Ramos (cell line): Measurements from ENCODE around the gene FHL1.
"Not testable (repeated sequence)": the region's sequence is repeated elsewhere in the genome, so short reads cannot be mapped to it uniquely, and the experiment has no call there.

Experiments used
- in situ Hi-C: fragments of 300-500 bp; cut with MboI; formaldehyde crosslinking; loops from one replicate; pipeline ENCODE4 v1.14.3; 2022; ENCODE audit warnings: low sequenced_read_pairs; ENCODE audit not compliant: unreplicated experiment

Gene FHL1

GRCh38 chrX:136143711-136144110, 3.6 kb upstream of the FHL1 start:
- in situ Hi-C loops: no loop called here

DNA sequence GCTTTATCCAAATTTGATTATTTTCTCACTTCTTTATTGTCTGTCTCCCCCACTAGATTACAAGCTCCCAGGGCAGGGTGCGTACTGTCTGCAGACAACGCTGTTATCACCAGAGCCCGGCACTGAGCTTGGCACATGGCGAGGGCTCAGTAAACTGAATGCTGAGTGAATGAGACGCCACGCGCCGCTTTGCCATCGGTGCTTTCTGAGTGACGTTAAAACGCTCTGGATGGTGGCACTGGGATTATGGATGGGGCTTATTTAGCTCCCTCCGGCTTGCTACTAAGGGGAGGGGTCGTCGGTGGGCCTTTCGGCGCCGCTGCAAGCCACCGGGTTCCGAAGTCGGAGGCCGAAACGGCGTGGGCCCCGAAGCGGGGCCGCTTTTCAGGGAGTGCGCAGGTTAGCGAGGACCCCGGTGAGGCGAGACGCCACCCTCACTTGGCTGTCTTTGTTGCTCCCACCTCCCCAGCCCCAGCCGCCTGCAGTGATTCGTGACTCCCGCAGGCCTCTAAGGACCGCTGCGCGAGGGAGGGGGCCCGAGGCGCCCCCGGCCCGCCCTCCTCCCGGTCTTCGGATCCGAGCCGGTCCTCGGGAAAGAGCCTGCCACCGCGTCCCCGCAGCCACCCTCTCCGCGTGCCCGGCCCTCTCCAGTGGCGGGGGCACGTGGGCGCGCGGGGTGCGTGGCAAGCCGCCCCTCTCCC, 569 bp upstream of the FHL1 start:
- in situ Hi-C loops: no loop called here

DNA sequence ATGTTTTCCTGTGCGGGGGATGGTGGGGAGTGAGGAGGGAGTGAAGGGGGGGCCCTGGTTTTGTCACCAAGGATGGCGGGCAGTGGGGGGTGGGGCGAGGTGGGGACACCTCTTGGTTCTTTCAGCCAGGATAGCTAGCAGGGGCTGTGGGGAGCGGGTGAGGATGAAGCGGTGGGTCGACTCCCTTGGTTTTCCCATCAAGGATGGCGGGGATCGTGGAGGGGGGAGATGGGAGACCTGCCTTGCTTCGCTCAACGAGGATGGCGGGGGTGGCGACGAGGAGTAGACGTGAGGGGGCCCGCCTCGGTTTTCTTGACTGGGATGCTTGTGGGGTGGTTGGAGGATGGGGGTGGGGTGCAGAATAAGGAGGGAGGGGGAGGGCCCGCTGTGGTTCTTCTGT, 643 bp downstream of the FHL1 start:
- in situ Hi-C loops: no loop called here

DNA sequence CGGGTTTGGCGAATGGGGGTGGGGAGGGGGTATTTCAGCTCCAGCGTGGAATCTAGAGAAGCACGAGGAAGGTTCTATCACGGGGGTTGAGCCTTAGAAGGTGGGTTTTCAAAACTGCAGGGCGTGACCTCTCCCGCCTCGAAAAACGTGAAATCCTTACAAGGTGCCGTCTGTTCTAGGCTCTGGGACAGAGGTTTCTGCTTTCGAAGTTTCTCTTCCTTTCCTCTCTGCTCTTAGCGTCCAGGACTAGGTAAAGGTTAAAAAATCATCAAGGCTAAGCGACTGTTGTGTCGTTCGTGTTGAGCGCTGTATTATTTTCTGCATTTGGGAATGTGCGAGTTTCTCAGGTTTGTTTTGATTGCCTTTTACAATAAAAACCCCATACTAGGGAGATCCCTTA, 1.1 kb downstream of the FHL1 start:
- in situ Hi-C loops: no loop called here

GRCh38 chrX:136154998-136155397, 7.7 kb downstream of the FHL1 start:
- in situ Hi-C loops: no loop called here

DNA sequence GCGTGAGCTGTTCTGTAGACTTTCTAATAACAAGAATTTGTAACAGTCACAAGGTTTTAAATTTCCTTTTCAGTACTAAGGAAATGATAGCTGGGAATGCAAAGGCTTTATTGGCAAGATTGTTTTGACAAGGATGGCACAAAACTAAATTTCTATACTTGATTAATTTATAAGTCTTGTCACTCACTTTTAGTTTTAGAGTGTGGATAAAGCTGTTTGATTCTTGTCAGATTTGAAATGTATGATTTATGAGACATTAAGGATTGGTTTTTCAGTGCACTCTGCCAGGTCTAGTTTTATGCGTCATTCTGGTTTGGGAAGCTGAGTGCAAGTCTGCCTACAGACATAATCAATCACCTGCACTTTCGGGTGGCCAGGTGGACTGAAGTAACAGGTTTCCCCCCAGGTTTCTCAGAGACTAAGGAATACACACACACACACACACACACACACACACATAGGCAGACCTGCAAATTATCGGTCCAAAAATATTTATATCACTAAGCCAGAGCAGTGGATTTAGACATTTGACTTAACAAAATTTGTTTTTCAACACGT, 9.3 kb downstream of the FHL1 start:
- in situ Hi-C loops: no loop called here

GRCh38 chrX:136157187-136157586, 9.9 kb downstream of the FHL1 start:
- in situ Hi-C loops: no loop called here

GRCh38 chrX:136158685-136159084, 11.4 kb downstream of the FHL1 start:
- in situ Hi-C loops: no loop called here

- in situ Hi-C loops: no loop called here
Measured at GRCh38 chrX:136159611-136160025, 12.3 kb downstream of the FHL1 start.

GRCh38 chrX:136162827-136163570, 15.7 kb downstream of the FHL1 start:
- in situ Hi-C loops: no loop called here

GRCh38 chrX:136163689-136164088, 16.4 kb downstream of the FHL1 start:
- in situ Hi-C loops: no loop called here

DNA sequence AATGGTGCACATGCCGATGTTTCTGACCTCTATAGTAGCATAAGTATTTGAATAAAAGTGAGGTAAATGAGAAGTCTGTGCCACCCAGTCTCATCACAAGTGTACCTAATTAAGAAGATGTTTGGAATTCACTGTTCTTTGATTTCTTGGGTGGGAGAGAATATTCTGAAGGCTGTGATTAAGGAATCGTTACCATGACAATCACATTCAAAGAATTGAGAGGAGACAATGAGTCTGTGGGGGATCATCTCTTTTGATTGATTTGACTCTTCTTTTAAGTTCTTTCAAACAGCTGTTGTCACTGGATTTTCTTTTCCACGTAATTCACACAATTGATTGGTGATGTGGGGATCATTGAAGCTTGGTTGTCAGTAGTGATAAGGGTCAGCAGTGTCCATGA, 18.1 kb downstream of the FHL1 start:
- in situ Hi-C loops: no loop called here

- in situ Hi-C loops: no loop called here
Measured at GRCh38 chrX:136166221-136166855, 19.0 kb downstream of the FHL1 start.

DNA sequence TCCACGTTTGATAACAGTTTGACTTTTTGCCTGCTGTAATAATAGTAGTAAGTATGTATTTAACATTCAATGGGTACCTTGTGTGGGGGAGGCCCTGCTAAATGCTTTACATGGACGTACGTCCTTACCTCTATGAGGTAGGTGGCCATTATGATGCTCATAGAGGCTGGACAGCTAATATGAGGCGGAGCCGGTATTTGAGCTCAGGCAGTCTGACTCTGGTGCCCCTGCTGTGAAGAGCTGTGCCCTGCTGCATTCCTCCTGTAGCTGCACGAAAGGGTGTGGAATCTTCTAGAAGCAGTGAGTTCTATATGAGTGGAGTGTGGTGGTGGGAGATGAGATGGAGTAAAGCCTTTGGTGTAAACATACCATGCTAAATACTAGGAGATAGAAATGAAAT, 20.7 kb downstream of the FHL1 start:
- in situ Hi-C loops: not testable (repeated sequence)

DNA sequence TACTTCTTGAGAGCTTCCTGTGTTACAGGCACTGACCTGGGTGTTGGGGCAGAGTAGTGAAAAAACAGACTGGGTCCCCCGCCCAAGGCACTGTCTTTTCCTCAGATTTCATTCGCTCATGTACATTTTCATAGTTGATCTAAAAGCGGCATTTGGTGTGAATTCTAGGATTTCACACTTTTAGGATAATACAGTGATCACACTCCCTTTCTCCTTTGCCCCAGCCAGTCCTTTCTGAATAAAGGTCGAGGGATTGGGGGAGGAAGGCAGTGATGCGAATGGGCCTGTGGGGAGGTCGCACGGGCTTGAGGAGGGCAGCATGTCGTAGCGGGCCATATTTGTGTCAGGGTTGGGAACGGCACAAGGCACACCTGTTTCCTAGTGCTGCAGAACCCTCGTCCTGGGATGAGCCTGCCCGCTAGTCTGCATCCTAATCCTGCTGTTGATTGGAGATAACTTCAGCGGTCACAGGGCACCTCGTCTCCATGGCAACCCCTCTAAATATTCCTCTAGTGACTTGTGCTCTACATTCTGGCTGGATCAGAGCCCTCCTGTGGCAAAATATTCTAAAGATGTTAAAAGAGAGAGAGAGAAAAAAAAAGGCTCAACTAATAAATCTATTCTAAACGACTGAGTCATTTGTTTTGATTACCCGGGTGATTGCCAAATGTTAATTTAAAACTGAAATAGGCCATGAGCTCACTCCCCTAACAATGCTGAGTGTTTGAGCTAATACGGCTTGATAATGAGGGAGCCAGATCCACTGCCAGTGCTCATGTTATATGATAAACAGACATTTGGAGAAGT, 21.8 kb downstream of the FHL1 start:
- in situ Hi-C loops: no loop called here

DNA sequence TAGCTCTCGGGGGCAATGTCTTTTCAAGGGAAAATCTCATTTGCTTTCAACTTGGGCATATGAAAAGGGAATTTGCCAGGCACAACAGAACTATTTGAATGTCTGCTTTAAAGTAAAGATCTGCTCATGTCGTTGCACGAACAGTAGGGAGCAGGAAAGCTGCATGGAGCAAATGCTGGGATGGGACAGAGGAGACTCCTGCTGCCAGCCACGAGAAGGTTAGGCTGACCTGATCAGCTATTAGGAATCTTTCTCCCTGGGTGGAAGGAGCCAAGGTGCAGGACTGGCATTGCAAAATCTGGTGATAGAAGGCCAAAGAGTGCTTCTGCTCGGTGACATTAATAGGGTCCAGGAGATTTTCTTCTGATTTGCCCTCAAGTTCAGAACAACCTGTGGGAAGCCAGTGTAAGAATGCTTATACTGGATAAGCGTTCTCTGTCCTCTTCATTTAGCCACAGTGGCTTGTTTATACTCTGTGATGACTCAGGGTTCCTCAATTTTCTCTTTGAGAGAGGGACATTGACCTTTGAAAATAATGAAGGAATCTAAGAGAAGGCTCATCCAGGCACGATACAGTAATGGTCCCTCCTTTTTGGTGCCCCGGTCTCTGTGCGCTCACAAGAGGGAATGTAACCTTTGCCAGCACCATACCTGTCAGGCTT, 22.9 kb downstream of the FHL1 start:
- in situ Hi-C loops: no loop called here

DNA sequence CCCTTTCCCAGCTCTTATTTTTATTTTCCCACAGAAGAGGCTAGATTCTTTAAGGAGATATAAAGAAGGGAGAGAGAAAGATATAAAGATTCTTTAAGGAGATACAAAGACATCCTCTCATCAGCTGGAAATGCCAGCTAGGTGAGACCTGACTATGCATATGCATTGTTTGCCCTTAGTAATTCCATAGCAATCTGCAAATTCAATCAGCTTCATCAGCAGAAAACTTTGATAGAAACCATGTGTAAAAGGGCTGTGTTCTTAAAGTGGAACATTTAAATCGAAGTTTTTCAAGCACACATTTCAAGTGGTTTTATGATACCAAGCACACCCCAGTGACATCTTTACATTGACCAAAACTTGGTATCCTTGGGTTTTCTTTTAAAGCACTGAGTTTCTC, 24.1 kb downstream of the FHL1 start:
- in situ Hi-C loops: no loop called here

GRCh38 chrX:136176399-136176825, 29.1 kb downstream of the FHL1 start:
- in situ Hi-C loops: no loop called here

DNA sequence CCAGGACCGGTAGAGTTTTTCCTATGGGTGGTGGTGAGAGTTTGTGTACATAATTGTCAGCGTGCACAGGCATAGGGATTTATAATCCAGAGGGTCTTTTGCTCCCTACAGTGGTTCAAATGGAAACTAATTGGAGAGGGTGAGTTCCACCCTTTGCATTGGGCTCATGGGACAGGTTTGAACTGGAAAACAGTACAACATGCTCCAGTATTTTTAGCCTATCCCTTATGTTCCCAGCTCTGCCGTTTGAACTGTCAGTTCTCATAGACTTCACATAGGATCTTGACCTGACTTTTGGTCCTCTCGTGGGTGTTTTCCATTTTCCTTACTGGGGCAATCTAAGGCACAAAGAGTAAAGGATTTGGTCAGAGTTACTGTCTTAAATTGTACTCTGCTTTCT, 31.8 kb downstream of the FHL1 start:
- in situ Hi-C loops: no loop called here

DNA sequence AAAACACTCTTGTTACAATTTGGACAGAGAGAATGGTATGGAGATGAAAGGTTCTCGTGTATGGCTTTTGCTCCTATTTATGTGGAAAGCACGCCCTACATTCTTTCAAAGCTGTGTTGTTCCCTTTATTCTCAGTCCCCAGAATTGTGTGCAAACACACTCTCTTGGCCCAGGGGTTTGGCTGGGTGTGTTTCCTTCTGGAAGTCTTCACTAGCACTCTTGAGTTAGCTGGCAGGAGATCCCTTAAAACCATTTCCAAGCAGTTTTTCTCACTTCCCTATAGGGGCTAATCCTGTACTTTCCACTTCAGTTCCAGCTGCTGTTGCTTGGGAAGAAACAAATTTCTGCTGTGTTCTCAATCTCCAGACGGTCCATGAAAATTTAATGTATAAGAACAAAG, 35.1 kb downstream of the FHL1 start:
- in situ Hi-C loops: no loop called here
